Measurements from ENCODE around the gene KCNH1. TPM values are rescaled to one million over a fixed set of nuclear protein-coding genes. Genes with fewer than 3 reads are reported as not detected.

Gene KCNH1
- total and polyA plus RNA-seq, 10 of the 15 experiments (the other 5 are each of a cell fraction or from before 2014, with no cell fraction given): 0.02 to 0.04 (median 0.04) TPM; not detected in 7

- POLR2A ChIA-PET: no interaction called here
- Histone ChIP-seq H3K9ac (ENCODE audit: control insufficient read depth, insufficient read depth, low read length) (no peak overlapping the region), H3K9me3 (replicated peaks; ENCODE audit: control insufficient read depth, insufficient read depth, low read length) (no peaks in the 10 kb centered on the region), H3K79me2 (ENCODE audit: control insufficient read depth, insufficient read depth, low read length) (no peaks in the 10 kb centered on the region), H3K36me3 (ENCODE audit: control insufficient read depth in 2 of 2, insufficient read depth in 2 of 2, low read length in 1 of 2) (no peaks in the 10 kb centered on the region), H4K20me1 (ENCODE audit: control insufficient read depth, insufficient read depth) (no peaks in the 10 kb centered on the region), H3K27me3 (replicated peaks in 1 of 2; ENCODE audit: control insufficient read depth in 2 of 2, insufficient read depth in 2 of 2, low read length in 1 of 2) (no peaks in the 10 kb centered on the region), H3K4me1 (ENCODE audit: control insufficient read depth, insufficient read depth, low read length) (no peaks in the 10 kb centered on the region), H3K27ac (ENCODE audit: control insufficient read depth, insufficient read depth) (no peak overlapping the region), H3K4me3 (no peak overlapping the region), H3K4me2 (ENCODE audit: control insufficient read depth, insufficient read depth) (no peak overlapping the region), H2AFZ (ENCODE audit: control insufficient read depth, low read depth, low read length) (no peak overlapping the region)
- CTCF ChIA-PET: no interaction called here
- FAIRE-seq (no peak), ATAC-seq (no peak), DNase-seq (ENCODE audit: low read depth, low spot score) (no peak)
- SMC1A ChIA-PET (ENCODE audit: uncharacterized antibody, unreplicated experiment): no interaction called here
- in situ Hi-C loops (cut with MboI) (no loop called here), intact Hi-C loops (cut with micrococcal nuclease; ENCODE audit: unreplicated experiment) (no loop called here)
- RAD21 ChIA-PET (ENCODE audit: unreplicated experiment): no interaction called here
- TF ChIP-seq MEF2B (IDR thresholded peaks at IDR 0.05; ENCODE audit: partially characterized antibody, poor library complexity, severe bottlenecking): no peak
- no peak for TF ChIP-seq SP1 (IDR thresholded peaks at IDR 0.05; ENCODE audit: low read depth, low read length)
- no peak for TF ChIP-seq CBX5 (IDR thresholded peaks at IDR 0.05; ENCODE audit: low read depth)
- TF ChIP-seq NBN (IDR thresholded peaks at IDR 0.05): no peak
- no peak for TF ChIP-seq SIX5 (IDR thresholded peaks at IDR 0.05; ENCODE audit: low read depth, low read length, severe bottlenecking)
- TF ChIP-seq, protein P1, sequence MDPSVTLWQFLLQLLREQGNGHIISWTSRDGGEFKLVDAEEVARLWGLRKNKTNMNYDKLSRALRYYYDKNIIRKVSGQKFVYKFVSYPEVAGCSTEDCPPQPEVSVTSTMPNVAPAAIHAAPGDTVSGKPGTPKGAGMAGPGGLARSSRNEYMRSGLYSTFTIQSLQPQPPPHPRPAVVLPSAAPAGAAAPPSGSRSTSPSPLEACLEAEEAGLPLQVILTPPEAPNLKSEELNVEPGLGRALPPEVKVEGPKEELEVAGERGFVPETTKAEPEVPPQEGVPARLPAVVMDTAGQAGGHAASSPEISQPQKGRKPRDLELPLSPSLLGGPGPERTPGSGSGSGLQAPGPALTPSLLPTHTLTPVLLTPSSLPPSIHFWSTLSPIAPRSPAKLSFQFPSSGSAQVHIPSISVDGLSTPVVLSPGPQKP (IDR thresholded peaks at IDR 0.05; ENCODE audit: low read depth, low read length): no peak
- no peak for TF ChIP-seq TARDBP (IDR thresholded peaks at IDR 0.05; ENCODE audit: borderline replicate concordance)
- TF ChIP-seq STAT3 (IDR thresholded peaks at IDR 0.05; ENCODE audit: low read depth, low read length): no peak
- TF ChIP-seq MEF2A (IDR thresholded peaks at IDR 0.05; ENCODE audit: insufficient read depth, low read depth, low read length): no peak
- no peak for TF ChIP-seq KLF5 (IDR thresholded peaks at IDR 0.05; ENCODE audit: partially characterized antibody)
- TF ChIP-seq, protein P2, sequence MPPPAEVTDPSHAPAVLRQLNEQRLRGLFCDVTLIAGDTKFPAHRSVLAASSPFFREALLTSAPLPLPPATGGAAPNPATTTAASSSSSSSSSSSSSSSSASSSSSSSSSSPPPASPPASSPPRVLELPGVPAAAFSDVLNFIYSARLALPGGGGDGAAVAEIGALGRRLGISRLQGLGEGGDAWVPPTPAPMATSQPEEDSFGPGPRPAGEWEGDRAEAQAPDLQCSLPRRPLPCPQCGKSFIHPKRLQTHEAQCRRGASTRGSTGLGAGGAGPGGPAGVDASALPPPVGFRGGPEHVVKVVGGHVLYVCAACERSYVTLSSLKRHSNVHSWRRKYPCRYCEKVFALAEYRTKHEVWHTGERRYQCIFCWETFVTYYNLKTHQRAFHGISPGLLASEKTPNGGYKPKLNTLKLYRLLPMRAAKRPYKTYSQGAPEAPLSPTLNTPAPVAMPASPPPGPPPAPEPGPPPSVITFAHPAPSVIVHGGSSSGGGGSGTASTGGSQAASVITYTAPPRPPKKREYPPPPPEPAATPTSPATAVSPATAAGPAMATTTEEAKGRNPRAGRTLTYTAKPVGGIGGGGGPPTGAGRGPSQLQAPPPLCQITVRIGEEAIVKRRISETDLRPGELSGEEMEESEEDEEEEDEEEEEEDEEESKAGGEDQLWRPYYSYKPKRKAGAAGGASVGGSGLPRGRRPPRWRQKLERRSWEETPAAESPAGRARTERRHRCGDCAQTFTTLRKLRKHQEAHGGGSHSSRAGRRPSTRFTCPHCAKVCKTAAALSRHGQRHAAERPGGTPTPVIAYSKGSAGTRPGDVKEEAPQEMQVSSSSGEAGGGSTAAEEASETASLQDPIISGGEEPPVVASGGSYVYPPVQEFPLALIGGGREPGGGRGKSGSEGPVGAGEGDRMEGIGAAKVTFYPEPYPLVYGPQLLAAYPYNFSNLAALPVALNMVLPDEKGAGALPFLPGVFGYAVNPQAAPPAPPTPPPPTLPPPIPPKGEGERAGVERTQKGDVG (CRISPR knock-in tag; IDR thresholded peaks at IDR 0.05): no peak
- no peak for TF ChIP-seq RB1 (IDR thresholded peaks at IDR 0.05; ENCODE audit: borderline replicate concordance)
- TF ChIP-seq, protein P3, sequence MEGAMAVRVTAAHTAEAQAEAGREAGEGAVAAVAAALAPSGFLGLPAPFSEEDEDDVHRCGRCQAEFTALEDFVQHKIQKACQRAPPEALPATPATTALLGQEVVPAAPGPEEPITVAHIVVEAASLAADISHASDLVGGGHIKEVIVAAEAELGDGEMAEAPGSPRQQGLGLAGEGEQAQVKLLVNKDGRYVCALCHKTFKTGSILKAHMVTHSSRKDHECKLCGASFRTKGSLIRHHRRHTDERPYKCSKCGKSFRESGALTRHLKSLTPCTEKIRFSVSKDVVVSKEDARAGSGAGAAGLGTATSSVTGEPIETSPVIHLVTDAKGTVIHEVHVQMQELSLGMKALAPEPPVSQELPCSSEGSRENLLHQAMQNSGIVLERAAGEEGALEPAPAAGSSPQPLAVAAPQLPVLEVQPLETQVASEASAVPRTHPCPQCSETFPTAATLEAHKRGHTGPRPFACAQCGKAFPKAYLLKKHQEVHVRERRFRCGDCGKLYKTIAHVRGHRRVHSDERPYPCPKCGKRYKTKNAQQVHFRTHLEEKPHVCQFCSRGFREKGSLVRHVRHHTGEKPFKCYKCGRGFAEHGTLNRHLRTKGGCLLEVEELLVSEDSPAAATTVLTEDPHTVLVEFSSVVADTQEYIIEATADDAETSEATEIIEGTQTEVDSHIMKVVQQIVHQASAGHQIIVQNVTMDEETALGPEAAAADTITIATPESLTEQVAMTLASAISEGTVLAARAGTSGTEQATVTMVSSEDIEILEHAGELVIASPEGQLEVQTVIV (IDR thresholded peaks at IDR 0.05; ENCODE audit: borderline replicate concordance, partially characterized antibody): no peak
- TF ChIP-seq MYC (IDR thresholded peaks at IDR 0.05; ENCODE audit: insufficient read depth, insufficient read length, insufficient replicate concordance, low read length, severe bottlenecking): no peak
- BruUV-seq (replicated peaks): no TSS peak
- 54% methylated on average over 2 of the region's 2 CpGs for WGBS (ENCODE audit: insufficient coverage, insufficient replicate concordance, low lambda C conversion rate, missing lambda C conversion rate)
These were observed 221.2 kb downstream of the KCNH1 start for GRCh38 chr1:210912752-210913151.

All from GM12878 (cell line).